SW 1271 (cell line): Measurements from ENCODE around the gene CRY1.

Experiments
- DNase-seq, 2 experiments: peaks; one replicate each; lab custom pipeline; 2025; lab: John Stamatoyannopoulos, UW

CRY1 gene

DNA sequence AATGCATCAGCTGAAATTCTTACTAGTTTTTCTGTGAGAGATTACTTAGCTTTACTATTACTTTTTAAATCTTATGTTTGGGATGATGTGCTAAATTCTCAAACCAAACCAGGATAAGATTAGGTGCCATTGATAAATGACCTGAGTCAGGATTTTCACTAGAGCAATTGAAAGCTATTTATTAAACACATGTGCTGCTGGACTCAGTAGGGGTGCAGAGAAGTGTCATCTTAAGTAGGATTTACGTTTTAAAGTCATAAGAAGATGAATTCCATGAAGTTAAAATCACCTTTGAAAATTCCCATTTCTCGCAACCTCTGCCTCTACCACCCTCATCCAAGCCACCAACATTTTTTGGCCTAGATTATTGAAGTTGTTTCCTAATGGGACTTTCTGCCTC lies 128.8 kb downstream of the CRY1 start:
- no peak for DNase-seq

DNA sequence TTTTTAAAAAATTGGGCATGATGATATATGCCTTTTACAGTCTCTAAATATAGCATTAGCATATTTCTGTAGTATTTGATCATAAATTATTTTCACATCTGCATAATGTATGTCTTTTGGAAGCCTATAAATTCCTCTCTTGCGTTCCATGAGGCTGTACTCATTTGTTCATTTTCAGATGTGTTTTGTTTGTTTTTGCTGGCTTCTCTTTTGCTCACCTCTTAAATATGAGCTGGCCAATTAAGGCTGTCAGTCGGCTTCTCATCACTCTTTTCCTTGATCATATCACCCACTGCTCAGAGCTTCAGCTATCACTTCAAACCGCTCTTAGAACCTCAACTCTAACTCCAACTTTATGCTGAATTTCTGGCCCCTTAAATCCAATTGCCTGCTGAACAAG lies 131.1 kb downstream of the CRY1 start:
- no peak for DNase-seq

DNA sequence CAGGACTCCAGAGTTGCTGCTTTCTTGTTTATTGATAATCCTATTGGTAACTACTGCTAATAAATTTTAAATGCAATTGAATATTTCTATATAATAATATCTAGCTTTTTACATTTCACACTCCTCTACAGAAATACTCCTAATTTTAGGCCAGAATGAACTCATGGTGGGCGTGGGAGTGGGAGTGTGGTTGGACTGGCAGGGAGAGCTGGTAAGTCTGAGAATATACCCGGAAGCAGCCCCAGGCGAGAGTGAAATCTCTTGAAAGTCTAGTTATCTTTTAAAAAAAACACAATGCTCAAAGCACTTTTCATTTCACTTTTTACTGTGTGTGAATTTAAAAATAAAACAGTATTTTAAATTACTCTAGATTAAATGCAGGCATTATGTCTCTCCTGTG lies 132.9 kb downstream of the CRY1 start:
- DNase-seq = no peak

DNA sequence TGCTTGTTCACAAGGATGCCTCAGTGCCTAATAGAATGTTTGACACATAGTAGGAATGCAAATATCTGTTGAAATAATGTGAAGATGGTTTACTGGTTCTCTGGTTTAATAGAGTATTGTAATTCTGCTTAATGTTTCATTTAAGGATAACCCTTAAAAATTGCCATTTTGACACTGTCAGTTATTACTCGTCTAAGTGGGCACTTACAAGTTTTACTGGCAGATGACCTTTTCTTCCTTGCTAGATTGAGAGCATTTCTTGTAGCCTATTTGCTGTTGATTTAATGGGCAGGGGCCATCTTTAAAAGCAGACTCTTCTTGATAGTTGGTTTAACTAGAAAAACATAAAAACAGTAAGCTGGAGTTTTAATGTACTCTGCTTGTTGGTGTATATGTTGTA lies 135.8 kb downstream of the CRY1 start:
- no peak for DNase-seq

DNA sequence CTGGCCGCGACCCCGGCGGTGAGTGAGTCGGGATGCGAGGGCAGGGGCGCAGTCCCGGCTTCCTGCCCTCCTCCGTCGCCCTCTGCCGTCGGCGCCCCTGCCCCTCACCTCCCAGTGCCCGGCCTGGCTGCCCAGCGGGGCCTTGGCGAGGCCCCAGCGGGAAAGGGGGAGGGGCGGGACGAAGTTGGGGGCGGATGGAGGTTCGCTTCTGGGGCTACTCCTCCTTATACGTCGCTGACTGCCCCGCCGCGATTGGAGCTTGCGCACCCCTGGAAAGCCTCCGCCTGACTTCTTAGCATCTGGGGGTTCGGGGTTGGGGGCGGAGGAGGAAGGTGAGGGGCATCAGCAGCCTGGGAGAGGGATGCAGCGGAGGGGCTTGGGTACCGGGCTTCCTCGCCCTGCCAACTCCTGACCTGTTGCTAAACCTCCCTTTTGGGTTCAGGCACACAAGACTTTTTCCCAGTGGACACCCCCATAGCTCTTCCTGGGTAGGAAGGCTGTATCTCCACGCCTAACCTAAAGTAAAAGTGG lies 137.2 kb downstream of the CRY1 start:
- DNase-seq = peak in 1 of 2 experiments; percentile 72

DNA sequence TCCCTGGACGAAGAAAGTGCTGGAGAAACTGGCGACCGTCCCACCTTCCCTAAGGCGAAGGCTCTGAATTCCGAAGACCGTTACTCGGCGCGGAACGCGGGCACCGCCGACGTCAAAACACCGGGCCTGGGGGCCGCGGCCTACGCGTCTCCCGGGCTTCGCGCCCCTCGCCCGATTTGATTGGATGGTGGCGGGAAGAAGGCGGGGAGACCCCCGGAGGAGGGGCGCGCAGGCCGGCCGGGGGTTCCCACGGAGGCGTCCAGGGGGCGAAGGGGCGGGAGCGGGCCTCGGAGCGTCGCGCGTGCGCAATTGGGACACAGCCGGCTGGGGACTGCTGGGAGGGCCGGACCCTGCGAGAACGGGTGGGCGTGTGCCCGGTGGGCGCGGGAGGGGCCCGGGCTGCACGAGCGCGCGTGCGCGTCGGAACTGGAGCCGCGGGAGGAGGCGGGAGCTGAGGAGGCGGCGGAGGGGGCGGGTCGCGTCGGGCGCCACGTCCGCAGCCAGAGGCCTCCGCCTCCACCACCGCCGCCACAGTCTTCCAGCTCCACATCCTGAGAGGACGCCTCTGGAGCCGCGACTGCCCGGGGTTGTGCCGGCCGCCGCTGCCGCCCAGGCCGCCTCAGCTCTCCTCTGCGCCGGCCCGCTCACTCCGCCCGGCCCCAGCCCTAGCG lies 137.8 kb downstream of the CRY1 start, which contains the start of gene TMEM263:
Gene TMEM263, plus strand, starts transcription at position 531 of the 671 bp plus-strand sequence. CDS start 11,210 bp downstream, outside the sequence.
- DNase-seq = peak; percentile 91 to 95

DNA sequence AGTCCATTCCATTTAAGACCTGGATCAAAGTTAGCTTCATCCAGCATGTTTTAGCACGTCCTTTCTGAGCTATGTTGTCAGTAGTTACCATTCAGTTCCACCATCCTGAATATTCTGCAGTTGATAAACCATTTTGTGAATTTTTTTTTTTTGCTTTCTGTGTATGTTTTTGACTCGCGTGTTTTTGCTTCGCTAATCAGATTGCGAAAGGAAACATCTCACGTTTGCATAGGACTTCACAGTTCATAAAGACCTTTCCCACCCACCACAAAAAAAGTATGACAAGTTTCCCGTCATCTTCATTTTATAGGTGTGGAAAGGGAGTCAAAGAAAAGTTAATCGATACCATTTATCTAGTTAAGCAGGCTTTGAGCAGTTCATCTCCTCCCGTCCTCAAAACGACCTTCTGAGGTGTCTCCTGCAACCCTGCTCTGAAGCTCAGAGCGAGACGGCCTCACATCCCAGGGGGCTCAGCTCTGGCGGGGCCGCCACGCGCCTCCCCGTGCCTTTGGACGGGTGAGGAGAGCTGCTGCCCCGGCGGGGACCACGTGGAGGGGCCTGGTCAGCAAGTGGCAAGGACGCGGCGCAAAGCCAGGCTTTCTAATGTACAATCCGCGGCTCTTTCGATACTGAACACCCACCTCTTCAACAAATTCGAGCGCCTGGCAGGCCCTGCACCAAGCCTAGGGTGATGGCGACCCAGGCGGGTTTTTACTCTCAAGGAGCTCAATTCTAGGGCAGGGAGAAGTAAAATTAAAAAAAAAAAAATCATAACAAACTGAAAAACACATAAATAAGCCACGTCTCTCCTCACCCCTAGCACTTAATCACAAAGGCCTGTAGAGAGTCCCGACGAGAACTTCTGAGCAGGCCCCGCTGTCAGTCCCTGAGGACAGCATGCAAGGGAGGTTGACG lies 138.6 kb downstream of the CRY1 start:
- DNase-seq = peak in 1 of 2 experiments; percentile 59

DNA sequence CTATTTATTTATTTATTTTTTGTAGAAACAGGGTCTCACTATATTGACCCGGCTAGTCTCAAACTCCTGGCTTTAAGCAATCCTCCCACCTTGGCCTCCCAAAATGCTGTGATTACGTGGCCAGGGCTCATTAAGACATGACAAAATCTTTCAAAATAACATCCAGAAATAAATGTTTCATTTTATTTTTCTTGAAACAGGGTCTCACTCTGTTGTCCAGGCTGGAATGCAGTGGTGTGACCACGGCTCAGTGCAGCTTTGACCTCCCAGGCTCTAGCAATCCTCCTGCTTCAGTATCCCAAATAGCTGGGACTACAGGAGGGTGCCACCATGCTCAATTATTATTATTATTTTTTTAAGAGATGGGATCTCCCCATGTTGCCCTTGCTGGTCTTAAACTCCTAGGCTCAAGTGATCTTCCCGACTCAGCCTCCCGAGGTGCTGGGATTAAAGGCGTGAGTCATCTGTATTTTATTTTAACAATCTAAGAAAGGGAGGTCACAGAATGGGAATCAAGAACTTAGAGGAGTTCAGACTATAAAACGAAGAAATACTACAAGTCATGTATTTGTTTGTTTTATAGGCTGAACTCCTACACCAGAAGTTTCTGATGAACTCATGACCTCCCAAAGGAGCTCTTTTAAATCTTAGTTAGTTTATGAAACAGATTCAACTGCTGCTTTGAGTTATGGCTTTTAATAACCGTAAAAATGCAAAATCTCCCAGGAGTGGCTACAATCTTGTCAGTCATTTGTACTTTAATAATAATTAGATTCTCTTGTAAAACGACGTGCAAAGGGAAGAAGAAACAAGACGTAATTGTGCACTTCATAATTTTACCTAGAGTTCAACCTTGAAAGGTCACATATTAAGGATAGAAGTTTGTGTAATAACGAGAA lies 139.7 kb downstream of the CRY1 start:
- no peak for DNase-seq

DNA sequence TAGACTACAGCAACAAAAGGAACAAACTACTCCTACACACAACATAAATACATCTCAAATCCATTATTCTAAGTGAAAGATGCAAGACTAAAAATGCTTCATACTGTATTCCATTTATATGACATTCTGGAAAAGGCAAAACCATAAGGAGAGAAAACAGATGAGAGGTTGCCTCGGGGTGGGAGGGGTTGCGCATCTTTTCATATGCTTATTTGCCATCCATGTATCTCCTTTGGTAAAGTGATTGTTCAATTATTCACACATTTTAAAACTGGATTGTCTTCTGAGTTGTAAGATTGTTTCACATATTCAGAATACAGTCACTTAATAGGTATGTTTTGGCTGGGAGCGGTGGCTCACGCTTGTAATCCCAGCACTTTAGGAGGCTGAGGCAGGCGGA lies 142.8 kb downstream of the CRY1 start:
- no peak for DNase-seq

DNA sequence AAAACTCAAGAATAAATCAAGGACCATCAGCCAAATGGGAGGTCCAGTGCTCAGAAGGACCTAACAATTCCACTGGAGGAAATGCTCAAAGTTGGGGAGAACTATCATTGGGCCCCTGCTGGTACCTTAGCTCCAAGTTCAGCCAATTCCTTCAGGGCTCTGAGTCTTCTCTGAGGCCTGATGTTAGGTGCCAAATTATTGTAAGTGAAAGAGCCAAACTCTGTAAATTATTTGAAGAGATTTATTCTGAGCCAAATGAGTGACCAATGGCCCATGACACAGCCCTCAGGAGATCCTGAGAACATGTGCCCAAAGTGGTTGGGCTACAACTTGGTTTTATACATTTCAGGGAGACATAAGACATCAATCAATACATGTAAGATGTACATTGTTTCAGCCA lies 145.9 kb downstream of the CRY1 start:
- DNase-seq = no peak

DNA sequence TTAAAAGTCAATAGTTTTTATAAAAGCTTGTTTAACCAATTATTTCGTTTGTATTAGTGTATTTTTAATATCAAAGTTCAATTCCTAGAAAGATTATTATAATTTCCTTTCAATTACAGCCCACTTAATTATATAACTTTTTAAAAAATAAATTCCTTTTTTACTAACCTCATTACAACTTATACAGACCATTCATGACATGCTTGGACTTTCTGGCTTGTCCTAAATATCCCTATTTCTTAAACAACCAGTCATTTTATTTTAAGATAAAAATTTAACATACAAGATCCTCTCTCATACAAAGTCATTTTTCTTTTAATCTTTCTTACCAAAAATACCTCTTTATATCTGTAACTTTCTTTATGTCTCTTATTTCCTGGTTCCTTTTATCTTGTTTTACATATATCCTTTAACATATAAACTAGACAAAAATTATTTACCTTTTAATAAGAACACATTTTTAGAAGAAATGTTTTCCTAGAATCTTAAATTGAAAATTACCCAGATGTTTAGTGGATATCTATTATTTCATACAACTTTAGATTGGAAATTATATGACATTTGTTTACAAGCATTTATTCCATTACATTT lies 148.0 kb downstream of the CRY1 start:
- no peak for DNase-seq

DNA sequence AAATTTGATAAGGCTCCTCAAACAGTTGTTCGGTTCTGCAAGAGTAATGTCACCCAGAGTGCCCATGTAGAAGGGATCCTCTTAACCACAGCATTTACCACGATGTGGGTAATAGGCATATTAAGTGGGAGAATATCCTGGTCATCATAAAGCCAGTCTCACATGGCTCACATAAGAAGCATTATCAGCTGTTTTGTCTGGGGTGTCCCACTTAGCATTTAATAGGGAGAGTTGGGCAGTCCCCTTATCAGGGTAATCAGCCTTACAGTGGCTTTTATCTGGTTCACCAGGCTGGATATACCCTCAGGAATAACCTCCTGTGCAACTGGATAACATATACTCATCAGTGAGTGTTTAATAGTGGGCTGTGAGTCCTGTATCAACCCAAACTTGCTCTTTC lies 150.6 kb downstream of the CRY1 start:
- no peak for DNase-seq

DNA sequence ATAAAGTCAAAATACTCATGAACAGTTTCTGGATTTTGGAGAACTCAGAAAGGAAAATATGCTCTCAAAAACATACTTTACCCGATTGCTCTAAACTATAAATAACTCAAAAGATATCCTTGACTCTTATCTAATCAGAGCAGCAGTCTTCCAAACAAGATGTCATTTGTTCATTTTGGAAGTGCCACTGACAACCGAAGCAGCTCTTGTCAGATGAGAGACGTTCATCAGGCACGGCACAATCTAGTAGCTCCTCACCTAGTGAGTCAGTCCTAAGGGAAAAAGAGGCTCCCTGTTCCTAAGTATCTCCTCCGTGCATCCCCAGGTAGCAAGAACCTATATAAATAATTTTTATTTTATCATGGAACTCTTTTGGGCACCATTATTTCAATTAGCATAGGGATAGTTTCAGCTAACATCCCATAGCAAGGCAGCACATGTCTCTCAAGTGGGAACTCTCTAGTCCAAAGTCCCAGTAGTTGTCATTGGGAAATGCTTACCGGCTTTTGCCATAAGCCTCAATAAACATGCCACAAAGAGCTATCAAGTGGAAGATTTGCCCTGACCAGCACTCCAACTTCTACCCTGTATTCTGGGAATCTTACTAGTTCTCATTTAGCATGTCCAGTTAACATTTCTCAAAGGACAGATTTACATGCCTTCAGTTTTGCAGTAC lies 151.7 kb downstream of the CRY1 start:
- DNase-seq = no peak
